H7 (cell line): ENCODE data around the gene TBXAS1. TPM values are rescaled to one million over a fixed set of nuclear protein-coding genes. Genes with fewer than 3 reads are reported as not detected.

ENCODE experiments used
- DNase-seq: peaks from one replicate; pipeline ENCODE4 v3.0.0; 2012
- H3K27me3 ChIP-seq: 2 replicates; pipeline ENCODE4 v1.6.0; 2011; ENCODE audit warnings: mild to moderate bottlenecking, low read length; ENCODE audit not compliant: control insufficient read depth, insufficient read depth
- H3K36me3 ChIP-seq: replicated peaks from 2 replicates; pipeline ENCODE4 v1.5.1; 2011; ENCODE audit warnings: low read length; ENCODE audit not compliant: control insufficient read depth, insufficient read depth
- H3K4me3 ChIP-seq: 2 replicates; pipeline ENCODE4 v1.5.1; 2011; ENCODE audit warnings: low read depth, mild to moderate bottlenecking, control low read depth, low read length, moderate library complexity; ENCODE audit not compliant: insufficient read depth
- total RNA-seq: library from RNA; depleted of rRNA; stranded (reverse); fragments of >200 nt; shearing (Covaris generic); gene quantifications from 2 replicates; pipeline ENCODE4 v1.2.3, GENCODE V29; 2014

TBXAS1 gene
- total RNA-seq, 1 experiment from 2014 or later, result 0.76 TPM

- Histone ChIP-seq H3K27me3 (no peaks in the 10 kb centered on the region), H3K36me3 (no peaks in the 10 kb centered on the region), H3K4me3 (no peak overlapping the region)
- DNase-seq, result no peak
Measured at GRCh38 chr7:140048138-140048537, 219.1 kb downstream of the TBXAS1 start.

DNA sequence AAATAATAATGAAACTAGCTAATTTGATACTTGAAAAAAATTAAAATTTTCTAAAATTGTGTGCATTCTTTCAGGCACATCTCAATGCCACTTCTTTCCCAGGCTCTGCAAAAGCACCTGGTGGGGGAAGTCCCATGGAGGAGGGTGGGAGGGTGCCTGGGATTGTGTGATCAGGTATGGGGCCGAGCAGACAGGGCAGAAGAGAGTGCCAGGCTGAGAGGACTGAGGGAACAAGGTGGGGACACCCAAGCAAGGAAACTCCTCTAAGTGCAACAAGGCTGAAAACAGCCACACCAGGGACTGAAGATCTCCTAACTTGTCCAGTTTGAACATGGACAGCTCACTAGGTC lies 219.9 kb downstream of the TBXAS1 start:
- Histone ChIP-seq H3K27me3 (no peaks in the 10 kb centered on the region), H3K36me3 (no peaks in the 10 kb centered on the region; the same call in 1 of the 2 replicates), H3K4me3 (no peak overlapping the region)
- DNase-seq, result no peak

DNA sequence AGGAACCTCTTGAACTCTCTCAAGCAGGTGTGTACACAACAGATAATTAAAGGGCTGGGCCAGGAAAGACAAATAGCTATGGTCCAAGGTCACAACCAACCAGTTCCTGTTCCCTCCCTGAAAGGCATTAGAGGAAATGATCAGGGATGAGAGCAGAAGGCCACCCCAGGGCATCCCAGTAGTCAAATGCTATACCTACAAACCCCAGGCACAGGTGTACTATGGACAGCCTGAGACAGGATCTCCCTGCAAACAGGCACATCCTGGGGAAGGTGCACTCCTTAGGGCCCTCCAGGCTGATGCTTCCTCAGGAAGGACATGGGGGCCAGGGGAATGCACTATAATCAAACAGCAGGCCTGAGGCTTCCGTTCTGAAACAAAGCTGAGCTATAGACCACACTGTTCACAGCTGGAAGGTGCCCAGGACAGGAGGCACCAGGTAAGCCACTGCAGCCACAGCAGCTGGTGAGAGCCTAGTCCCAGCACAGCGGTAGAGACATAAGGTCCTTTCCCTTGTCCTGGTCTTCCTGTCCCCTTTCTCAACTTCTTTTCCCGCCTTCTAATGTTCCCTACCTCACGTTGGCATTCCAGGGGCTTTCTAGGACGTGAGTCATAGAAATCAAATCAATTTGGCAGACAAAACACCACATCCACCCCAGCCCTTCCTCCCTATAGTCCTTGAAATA lies 220.4 kb downstream of the TBXAS1 start:
- H3K36me3 ChIP-seq, result no peaks in the 10 kb centered on the region; the same call in 1 of the 2 replicates
- H3K4me3 ChIP-seq, result no peak overlapping the region
- DNase-seq, result no peak
- no peaks in the 10 kb centered on the region for H3K27me3 ChIP-seq

GRCh38 chr7:140050100-140050499 lies 221.0 kb downstream of the TBXAS1 start:
- DNase-seq, result no peak
- Histone ChIP-seq H3K27me3 (no peaks in the 10 kb centered on the region), H3K4me3 (no peak overlapping the region), H3K36me3 (no peaks in the 10 kb centered on the region; the same call in 1 of the 2 replicates)

- H3K27me3 ChIP-seq, result no peaks in the 10 kb centered on the region
- H3K36me3 ChIP-seq, result no peaks in the 10 kb centered on the region; the same call in 1 of the 2 replicates
- no peak overlapping the region for H3K4me3 ChIP-seq
- no peak for DNase-seq
Measured at GRCh38 chr7:140051820-140052219, 222.8 kb downstream of the TBXAS1 start.

DNA sequence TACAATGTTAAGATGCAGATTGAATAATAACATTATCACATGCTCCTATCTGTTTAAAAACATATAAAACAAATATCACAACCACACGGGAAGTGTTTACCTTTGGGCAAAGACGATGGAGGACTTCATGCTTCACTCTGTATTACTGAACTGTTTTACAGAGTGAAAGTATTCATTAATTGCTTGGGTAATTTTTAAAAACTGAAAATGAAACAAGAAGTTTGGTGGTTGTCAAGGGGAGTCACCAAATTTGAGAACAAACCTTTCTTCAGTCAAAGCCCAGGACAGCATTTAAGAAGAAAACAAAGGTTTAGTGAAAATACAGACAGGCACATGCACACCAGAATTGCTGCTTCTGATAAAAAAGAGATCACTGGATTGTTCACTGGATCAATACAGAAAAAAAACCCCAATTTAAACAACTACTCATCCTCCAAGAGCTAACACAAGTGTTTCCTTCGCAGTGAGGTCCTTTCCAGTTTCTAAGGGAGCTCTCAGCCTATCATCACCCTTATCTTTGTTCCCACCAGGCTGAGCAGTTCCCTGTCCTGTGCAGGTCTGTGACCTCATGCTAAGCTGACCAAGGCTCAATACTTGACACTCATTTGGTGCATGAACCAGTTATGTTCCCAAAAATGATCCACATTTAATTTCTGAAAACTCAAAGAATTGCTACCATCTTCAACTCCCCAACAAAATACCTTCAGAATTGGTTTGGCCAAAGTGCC lies 224.9 kb downstream of the TBXAS1 start:
- Histone ChIP-seq H3K36me3 (no peaks in the 10 kb centered on the region; the same call in 1 of the 2 replicates), H3K4me3 (no peak overlapping the region), H3K27me3 (no peaks in the 10 kb centered on the region)
- DNase-seq, result no peak

GRCh38 chr7:140054751-140055150 lies 225.7 kb downstream of the TBXAS1 start:
- DNase-seq, result no peak
- no peak overlapping the region for H3K4me3 ChIP-seq
- H3K36me3 ChIP-seq, result no peaks in the 10 kb centered on the region; the same call in 1 of the 2 replicates
- no peaks in the 10 kb centered on the region for H3K27me3 ChIP-seq

GRCh38 chr7:140055833-140056232 lies 226.8 kb downstream of the TBXAS1 start:
- Histone ChIP-seq H3K36me3 (no peaks in the 10 kb centered on the region; the same call in 1 of the 2 replicates), H3K4me3 (no peak overlapping the region), H3K27me3 (no peaks in the 10 kb centered on the region; the same call in 1 of the 2 replicates)
- no peak for DNase-seq

- DNase-seq, result no peak
- Histone ChIP-seq H3K4me3 (no peak overlapping the region), H3K27me3 (peaks cover 4% of the 10 kb centered on the region; the same call in 1 of the 2 replicates), H3K36me3 (no peaks in the 10 kb centered on the region; the same call in 1 of the 2 replicates)
Measured at GRCh38 chr7:140056431-140057142, 227.5 kb downstream of the TBXAS1 start.

DNA sequence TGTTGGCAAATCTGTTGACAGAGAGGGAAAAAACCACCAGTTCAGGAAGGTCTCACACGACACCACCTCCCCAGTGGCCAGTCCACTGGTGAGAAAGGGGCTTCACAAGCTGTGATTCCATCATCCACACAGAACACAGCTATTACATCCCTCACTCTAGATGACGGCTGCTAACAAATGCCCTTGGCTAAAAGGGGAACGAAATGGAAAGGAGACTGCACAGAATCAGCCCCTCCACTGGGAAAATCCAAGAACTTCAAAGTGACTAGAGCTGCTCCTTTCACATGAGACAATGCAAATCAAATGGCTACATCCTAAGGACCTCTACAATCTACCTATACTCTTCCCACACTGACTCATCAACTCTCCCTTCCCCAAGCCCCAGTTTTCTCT lies 228.1 kb downstream of the TBXAS1 start:
- Histone ChIP-seq H3K4me3 (no peak overlapping the region), H3K27me3 (peaks cover 9% of the 10 kb centered on the region), H3K36me3 (no peaks in the 10 kb centered on the region; the same call in 1 of the 2 replicates)
- DNase-seq, result no peak

DNA sequence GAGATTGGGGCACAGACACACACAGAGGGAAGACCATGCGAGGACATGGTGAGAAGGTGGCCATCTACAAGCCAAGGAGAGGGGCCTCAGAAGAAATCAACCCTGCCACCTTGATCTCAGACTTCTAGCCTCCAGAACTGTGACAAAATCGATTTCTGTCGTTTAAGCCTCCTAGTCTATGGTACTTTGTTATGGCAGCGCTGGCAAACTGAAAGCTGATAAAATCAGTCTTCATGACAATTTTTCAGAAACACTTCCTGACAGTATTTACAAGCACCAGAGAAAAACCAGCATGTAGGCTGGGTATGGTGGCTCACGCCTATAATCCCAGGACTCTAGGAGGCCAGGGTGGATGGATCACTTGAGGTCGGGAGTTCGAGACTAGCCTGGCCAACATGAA lies 229.5 kb downstream of the TBXAS1 start:
- peaks cover 22% of the 10 kb centered on the region for H3K27me3 ChIP-seq

GRCh38 chr7:140059273-140060242 lies 230.5 kb downstream of the TBXAS1 start:
- Histone ChIP-seq H3K27me3 (peaks cover 26% of the 10 kb centered on the region), H3K4me3 (no peak overlapping the region), H3K36me3 (no peaks in the 10 kb centered on the region)
- no peak for DNase-seq

More for the DNA sequence above, 229.5 kb downstream of the TBXAS1 start:
- DNase-seq, result no peak
- H3K4me3 ChIP-seq, result no peak overlapping the region
- H3K36me3 ChIP-seq, result no peaks in the 10 kb centered on the region; the same call in 1 of the 2 replicates

DNA sequence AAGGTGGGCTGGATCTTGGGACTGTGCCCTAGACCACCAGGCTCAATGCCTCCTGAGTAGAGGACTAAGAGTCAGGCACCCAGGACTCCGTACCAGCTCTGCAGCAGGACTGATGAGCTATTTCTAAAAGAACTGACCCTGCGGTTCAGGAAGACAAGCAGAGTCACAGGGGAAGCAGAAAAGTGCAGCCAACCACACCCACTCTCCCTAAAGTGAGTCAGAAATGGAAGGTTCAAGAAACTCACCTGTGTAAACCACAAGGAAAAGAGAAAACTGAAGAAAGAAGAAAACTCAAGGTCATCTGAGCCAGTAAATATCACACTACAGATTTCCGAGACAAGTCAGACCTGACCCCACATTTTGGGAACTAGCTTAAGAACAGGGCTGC lies 231.2 kb downstream of the TBXAS1 start:
- H3K4me3 ChIP-seq, result no peak overlapping the region
- H3K27me3 ChIP-seq, result peaks cover 26% of the 10 kb centered on the region
- DNase-seq, result no peak
- no peaks in the 10 kb centered on the region for H3K36me3 ChIP-seq
